NCI-H1092 treated with DMSO at 0.1 percent for 48 hours (cell line): ENCODE measurements around the gene IGFBP3.
"Not testable (repeated sequence)": the region's sequence is repeated elsewhere in the genome, so short reads cannot be mapped to it uniquely, and the experiment has no call there.

ENCODE experiments used
- DNase-seq: peaks from one replicate; lab custom pipeline; 2025; lab: John Stamatoyannopoulos, UW

IGFBP3 gene

DNA sequence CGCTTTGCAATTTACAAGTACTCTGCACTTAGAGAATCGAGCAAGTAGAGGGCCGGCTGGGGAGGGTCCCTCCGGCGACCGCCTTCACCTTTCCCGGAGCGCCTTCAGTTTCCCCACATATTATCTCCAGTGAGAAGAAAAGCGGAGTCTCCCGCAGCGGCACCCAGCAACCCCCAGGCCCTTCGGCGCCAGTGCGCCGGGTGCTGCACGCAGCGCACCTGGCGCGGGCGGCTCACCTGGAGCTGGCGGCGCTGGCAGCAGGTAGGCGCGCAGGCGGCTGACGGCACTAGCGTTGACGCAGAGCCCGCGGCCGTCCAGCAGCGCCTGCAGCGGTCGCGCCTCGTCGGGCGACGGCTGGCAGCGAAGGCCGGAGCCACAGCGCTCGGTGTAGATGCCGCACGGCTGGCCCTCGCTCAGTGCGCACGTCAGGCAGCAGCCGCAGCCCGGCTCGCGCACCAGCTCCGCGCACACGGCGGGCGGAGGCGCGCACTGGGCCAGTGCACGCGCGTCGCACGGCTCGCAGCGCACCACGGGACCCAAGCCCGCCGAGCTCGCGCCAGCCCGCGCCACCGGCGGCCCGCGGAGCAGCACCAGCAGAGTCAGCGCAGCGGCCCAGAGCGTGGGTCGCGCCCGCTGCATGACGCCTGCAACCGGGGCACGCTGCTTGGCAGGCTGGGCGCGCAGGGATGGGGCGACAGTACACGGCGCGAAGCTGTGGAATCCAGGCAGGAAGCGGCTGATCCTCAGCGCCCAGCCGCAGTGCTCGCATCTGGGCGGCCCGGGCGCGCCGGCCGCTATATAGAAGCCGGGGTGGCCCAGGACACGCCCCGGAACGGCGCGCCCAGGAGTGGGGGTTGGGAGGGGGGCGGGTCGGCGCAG lies at the start of gene IGFBP3:
Gene IGFBP3 (minus strand): TSS at position 771 of the 879 bp plus-strand sequence. CDS start 132 bp downstream, at position 639.
- peak; percentile 42 for DNase-seq

DNA sequence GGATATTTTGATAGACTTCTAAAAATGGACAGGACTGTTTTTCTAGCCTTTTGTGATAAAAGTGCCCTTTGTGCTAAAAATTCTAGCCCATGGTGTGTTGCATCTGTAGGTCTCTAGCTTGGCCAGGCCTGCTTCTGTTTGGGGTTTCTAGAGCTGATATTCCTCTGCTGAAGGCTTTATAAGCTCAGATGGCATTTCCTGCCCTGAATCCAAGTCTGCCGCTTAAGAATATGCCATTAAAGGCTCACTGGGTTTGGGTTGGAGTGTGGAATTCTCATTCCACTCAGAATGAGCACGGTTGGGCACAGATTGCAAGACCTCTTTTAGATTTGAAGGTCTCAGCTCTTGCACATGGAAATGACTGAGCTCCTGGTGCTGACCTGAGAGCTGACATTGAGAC lies 49.4 kb upstream of the IGFBP3 start:
- DNase-seq = no peak

DNA sequence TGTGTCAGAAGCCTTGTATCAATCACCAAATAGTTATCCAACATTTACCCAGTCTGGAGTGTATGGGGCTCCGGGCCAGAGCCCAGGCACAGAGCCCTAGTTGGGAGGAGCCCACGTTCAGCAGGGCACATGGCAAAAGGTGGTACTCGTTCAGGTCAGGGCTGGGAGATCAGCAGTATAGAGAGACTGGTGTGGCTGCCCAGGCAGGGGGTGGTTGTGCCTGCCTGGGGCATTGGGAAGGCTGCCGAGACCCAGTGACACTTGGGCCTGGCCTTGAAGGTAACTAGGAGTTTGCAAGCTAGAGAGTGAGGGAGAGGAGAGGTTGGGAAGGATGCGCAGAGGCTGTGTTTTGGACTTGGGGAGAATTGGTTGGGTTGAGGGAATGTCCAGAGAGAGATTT lies 48.9 kb upstream of the IGFBP3 start:
- no peak for DNase-seq

GRCh38 chr7:45968856-45969541 lies 47.9 kb upstream of the IGFBP3 start:
- no peak for DNase-seq

DNA sequence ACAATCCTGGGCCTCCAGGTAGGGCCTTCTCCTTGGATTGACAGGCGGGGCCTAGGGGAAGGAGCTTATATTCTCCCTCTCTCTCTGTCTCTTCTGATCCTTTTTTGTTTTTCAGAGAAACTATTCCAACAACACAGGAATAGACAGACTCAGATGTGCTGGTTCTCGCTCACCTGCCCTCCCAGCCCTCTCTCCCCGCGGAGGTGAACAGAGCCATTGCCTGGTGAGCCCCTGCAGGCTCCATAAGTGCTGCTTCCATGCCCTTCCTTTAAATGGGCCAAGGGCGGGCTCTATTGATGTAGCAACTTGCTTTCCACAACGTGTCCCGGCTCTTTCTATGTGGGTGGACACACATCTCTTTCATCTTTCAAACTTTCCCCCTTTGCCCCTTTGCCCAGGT lies 47.2 kb upstream of the IGFBP3 start:
- DNase-seq = no peak

DNA sequence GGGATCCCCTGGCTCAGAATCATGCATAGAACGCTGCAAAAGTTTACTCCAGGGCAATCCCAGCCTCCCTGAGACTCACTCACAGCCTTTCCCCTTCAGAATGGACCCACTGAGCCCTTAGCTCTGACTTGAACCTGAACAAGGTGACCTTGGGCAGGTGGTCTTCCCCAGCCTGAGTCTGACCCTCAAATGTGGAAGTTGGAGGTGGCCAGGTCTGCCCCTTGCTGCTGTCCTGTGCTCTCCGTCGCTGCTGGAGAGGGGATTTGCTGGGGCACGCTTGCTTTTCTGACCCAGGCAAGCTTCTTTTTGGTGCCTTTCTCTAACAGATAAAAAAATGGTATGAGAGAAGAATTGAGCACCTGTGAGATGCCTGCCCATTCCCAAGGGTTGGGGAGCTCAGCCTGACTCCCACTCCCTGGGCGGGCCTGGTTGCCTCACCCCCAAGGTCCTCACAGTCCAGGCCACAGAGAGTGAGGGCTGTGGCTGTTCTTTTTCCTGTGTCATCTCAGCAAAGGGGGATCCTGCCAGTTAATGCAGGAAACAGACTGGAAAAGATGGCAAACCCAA lies 46.6 kb upstream of the IGFBP3 start:
- DNase-seq = no peak

DNA sequence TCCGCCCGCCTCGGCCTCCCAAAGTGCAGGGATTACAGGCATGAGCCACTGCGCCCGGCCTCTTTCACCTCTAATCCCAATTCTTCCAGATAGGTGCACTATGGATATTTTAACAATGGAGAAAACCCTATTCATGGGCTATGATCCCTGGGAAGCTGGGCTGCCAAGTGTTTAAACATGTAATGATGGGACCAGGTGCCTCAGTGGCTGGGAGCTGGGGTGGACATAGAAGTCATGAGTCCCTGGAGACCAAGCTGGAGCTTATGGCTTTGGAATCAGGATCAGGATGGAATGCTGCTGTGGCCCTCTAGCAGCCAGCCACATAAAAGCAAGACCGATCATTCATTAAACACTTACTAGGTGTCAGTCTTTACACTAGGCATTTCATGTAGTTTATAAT lies 41.8 kb upstream of the IGFBP3 start:
- DNase-seq = no peak

GRCh38 chr7:45957721-45958120 lies 36.6 kb upstream of the IGFBP3 start:
- DNase-seq = no peak

DNA sequence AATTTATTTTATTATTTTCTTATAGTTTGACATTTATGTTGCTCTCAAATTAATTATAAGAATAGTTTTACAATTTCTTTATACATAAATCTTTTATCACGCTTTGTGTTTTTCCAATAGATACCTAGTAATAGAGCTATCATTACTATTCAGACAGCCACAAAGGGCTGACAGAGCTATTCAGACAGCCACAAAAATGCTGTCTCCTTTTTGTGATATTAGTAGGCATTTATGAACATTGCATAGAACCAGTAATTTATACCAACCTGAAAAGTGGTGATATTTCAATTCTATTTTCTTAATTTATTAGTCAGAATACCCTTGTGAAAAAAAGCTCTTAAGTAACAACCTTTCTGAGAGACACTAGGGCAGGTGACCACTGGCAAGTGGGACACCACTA lies 34.2 kb upstream of the IGFBP3 start:
- no peak for DNase-seq

DNA sequence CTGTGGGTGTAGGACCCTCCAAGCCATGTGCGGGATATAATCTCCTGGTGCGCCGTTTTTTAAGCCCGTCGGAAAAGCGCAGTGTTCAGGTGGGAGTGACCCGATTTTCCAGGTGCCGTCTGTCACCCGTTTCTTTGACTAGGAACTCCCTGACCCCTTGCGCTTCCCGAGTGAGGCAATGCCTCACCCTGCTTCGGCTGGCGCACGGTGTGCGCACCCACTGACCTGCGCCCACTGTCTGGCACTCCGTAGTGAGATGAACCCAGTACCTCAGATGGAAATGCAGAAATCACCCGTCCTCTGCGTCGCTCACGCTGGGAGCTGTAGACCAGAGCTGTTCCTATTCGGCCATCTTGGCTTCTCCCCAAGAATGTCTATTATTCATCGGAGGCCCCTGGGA lies 32.0 kb upstream of the IGFBP3 start:
- not testable (repeated sequence) for DNase-seq

DNA sequence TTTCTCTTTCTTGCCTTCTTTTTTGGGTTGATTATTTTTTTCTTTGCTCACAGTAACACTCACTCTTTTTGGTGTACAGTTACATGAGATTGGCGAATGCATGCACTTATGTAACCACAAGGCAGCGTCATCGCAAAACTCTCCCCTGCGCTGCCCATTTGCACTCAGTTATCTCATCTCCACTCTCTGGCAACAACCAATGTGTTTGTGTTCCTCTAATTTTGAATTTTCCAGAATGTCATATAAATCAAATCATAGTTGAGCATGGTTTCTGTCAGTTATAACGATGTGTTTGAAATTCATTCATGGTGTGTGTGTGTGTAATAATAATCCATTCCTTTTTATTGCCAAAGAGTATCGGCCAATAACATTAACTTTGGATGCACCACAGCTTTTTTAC lies 23.0 kb upstream of the IGFBP3 start:
- no peak for DNase-seq

DNA sequence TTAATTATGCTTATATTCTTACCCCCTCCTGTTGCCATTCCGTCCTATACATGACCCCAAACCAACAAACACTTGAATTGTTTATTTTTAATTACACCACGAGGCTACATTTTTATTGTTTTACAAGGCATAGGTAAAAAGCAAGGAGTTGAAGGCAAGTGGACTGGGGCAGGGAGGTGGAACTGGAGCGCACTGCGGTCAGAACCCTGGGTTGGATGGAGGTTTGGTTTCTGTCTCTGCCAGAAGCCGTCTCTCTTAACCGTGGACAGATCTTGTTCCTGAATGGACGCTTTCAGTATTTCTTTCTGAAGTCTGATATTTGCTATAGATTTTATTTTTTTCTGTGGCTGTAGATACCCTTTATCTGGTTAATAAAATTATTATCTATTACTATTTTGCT lies 19.9 kb upstream of the IGFBP3 start:
- DNase-seq = no peak

DNA sequence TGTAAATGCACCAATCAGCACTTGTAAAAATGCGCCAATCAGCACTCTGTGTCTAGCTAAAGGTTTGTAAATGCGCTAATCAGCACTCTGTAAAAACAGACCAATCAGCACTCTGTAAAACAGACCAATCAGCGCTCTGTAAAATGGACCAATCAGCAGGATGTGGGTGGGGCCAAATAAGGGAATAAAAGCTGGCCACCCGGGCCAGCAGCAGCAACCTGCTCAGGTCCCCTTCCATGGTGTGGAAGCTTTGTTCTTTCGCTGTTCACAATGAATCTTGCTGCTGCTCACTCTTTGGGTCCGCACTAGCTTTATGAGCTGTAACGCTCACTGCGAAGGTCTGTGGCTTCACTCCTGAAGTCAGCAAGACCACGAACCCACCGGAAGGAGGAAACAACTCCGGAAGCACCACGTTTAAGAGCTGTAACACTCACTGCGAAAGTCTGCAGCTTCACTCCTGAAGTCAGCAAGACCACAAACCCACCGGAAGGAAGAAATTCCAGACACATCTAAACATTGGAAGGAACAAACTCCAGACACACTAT lies 19.2 kb upstream of the IGFBP3 start:
- DNase-seq = not testable (repeated sequence)

- DNase-seq = no peak
Observed at GRCh38 chr7:45939574-45939973, 18.5 kb upstream of the IGFBP3 start.

DNA sequence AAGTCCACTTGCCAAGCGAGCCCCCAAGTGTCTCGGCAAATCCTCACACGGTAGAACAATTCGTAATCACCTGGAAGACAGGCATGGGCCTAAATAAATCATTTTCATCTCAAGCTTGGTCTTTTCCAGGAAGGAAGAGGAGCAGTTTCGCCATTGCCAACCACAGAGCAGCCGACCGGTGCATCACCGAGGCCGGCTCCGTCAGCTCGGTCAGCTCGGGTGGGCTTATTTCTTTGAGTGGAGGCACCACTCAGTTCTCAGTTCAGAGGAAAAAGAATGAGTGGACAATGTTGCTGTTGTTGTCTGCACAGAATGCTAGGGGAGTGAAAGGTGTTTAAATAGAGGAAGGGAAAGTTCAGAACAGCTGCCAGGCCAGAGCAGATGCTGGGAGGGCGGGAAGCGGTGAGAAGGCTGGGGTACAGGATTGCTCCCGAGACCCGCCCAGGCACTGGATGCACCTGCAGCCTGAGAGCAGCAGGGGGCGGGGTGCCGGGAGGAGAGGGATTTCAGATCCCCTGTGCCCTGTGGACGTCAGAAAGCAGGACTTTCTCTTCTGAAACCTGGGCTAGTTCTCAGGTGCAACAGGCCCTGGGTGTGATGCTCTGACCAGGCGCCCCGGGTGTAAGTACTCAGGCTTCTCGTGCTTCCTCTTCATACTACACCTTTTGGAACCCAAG lies 17.7 kb upstream of the IGFBP3 start:
- DNase-seq = no peak

DNA sequence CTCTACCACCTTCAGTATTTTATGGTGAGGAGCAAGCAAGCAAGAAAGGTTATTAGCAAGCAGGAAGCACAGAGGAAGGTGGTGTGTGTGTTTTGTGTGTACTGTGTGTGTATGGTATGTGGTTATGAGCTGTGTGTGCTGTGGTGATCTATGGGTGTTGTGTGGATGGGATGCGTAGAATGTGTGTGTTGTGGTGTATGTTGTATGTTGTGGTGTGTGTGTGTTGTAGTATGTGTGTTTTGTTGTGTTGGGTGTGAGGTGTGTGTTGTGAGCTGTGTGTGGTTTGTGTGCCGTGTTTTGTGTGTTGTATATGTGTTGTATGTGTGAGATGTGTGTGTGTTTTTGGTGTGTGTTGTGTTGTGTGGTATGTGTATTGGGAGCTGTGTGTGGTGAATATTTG lies 16.8 kb upstream of the IGFBP3 start:
- no peak for DNase-seq

- DNase-seq = no peak
Observed at GRCh38 chr7:45937301-45937700, 16.2 kb upstream of the IGFBP3 start.

- DNase-seq = no peak
Observed at GRCh38 chr7:45930967-45931366, 9.9 kb upstream of the IGFBP3 start.

DNA sequence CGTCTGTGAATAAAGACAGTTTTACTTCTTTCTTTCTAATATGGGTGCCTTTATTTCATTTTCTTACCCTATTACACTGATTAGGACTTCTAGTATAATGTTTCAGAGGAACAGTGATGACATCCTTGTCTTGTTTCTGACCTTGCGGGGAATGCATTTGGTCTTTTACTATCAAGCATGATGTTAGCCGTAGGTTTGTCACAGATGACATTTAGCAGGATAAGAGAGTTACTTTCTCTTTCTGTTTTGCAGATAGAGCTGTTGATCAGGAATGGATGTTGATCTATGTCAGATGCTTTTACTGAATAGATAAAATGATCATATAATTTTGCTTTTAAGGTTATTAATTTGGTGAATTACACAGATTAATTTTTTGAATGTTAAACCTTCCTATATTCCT lies 6.6 kb upstream of the IGFBP3 start:
- no peak for DNase-seq

DNA sequence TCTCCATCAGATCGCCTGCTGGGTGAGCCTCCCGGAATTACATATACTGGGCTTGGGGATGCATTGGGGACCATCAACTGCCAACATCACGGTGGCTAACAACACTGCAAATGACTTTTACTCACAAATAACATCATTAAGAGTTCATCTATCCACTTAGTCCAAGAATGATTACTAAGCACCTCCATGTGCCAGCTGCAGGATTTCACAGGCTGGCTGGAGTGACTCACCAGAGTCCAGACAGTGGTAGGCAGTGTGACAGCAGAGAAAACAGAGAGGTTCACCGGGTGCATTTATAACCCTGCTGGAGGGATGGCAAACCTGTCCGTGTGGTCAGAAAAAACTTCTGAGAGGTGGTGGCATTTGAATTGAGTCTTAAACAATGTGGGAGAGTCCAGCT lies 3.2 kb upstream of the IGFBP3 start:
- DNase-seq = no peak

- no peak for DNase-seq
Observed at GRCh38 chr7:45923818-45924217, 2.7 kb upstream of the IGFBP3 start.

GRCh38 chr7:45923290-45923689 lies 2.2 kb upstream of the IGFBP3 start:
- DNase-seq = peak; percentile 57
